GM12878 (cell line): ENCODE results near the gene PADI1. TPM values are rescaled to one million over a fixed set of nuclear protein-coding genes. Genes with fewer than 3 reads are reported as not detected.

ENCODE experiments used
- ATF7 ChIP-seq: fragments of 450-650 bp; IDR thresholded peaks from 2 replicates; pipeline ENCODE4 v1.6.1; 2016; ENCODE audit warnings: low read depth, mild to moderate bottlenecking
- CBFB ChIP-seq: IDR thresholded peaks from 2 replicates; pipeline ENCODE4 v1.6.1; 2016; ENCODE audit warnings: antibody characterized with exemption, low read depth
- CBX5 ChIP-seq: sonication (generic); IDR thresholded peaks from 2 replicates; pipeline ENCODE4 v1.6.1; 2016; ENCODE audit warnings: low read depth, moderate library complexity, mild to moderate bottlenecking, inconsistent platforms
- CHD4 ChIP-seq: fragments of 200-600 bp; sonication (generic); IDR thresholded peaks from 2 replicates; pipeline ENCODE4 v1.6.1; 2016; ENCODE audit warnings: mild to moderate bottlenecking
- CREB1 ChIP-seq: IDR thresholded peaks from 2 replicates; pipeline ENCODE4 v1.6.1; 2012; ENCODE audit warnings: low read depth, mild to moderate bottlenecking, inconsistent platforms
- CUX1 ChIP-seq: IDR thresholded peaks from 2 replicates; pipeline ENCODE4 v1.6.1; 2012; ENCODE audit warnings: improper control_type of control experiment, low read depth, low read length; ENCODE audit not compliant: insufficient replicate concordance
- ESRRA ChIP-seq: IDR thresholded peaks from 2 replicates; pipeline ENCODE4 v1.6.1; 2012; ENCODE audit warnings: mild to moderate bottlenecking, low read length, improper control_type of control experiment
- JUND ChIP-seq: IDR thresholded peaks from 2 replicates; pipeline ENCODE4 v1.6.1; 2012; ENCODE audit warnings: low read depth, mild to moderate bottlenecking, low read length, improper control_type of control experiment, moderate library complexity
- MAX ChIP-seq: IDR thresholded peaks from 2 replicates; pipeline ENCODE4 v1.6.1; 2012; ENCODE audit warnings: low read depth, low read length, improper control_type of control experiment
- MEF2B ChIP-seq: fragments of 450-650 bp; IDR thresholded peaks from 2 replicates; pipeline ENCODE4 v1.6.1; 2018; ENCODE audit warnings: mild to moderate bottlenecking, moderate library complexity; ENCODE audit not compliant: partially characterized antibody, poor library complexity, severe bottlenecking
- RAD51 ChIP-seq: fragments of 450-650 bp; IDR thresholded peaks from 2 replicates; pipeline ENCODE4 v1.6.1; 2016; ENCODE audit warnings: moderate library complexity, mild to moderate bottlenecking, inconsistent platforms
- RB1 ChIP-seq: fragments of 450-650 bp; formaldehyde crosslinking; IDR thresholded peaks from 2 replicates; pipeline ENCODE4 v1.6.1; 2017; ENCODE audit warnings: mild to moderate bottlenecking, borderline replicate concordance
- RUNX3 ChIP-seq: IDR thresholded peaks from 2 replicates; pipeline ENCODE4 v1.6.1; 2012; ENCODE audit warnings: low read length, inconsistent platforms
- SRF ChIP-seq, 2 experiments: IDR thresholded peaks; 2 replicates each; pipeline ENCODE4 v1.6.1; 2011; ENCODE audit warnings: low read depth in 2 of 2, low read length in 2 of 2, mild to moderate bottlenecking in 1 of 2, moderate library complexity in 1 of 2
- ZBED1 ChIP-seq: IDR thresholded peaks from 2 replicates; pipeline ENCODE4 v1.6.1; 2016; ENCODE audit warnings: borderline replicate concordance
- ZBTB40 ChIP-seq: fragments of 450-650 bp; IDR thresholded peaks from 2 replicates; pipeline ENCODE4 v1.6.1; 2016; ENCODE audit warnings: mild to moderate bottlenecking, moderate library complexity, borderline replicate concordance
- ZNF687 ChIP-seq: fragments of 450-650 bp; IDR thresholded peaks from 2 replicates; pipeline ENCODE4 v1.6.1; 2017; ENCODE audit warnings: mild to moderate bottlenecking, moderate library complexity
- polyA plus RNA-seq, 11 experiments: library from polyadenylated mRNA; depleted of rRNA in 4 of 11; unstranded in 6 of 11; stranded (reverse) in 5 of 11; fragments of >200 nt; fragmentation: Nextera tagmentation in 4 of 11; fragmentation: Illumina TruSeq in 1 of 11; extraction: Ambion mirVana in 4 of 11; extraction: Trizol in 1 of 11; gene quantifications; 1 replicate in 1 of 11; 2 replicates in 10 of 11; pipeline versions ENCODE4 v1.2.1 to v1.2.3, GENCODE V29; 2011 to 2016; ENCODE audit warnings: inconsistent platforms in 2 of 11, missing spikeins in 2 of 11, low read depth in 1 of 11
- total RNA-seq, 4 experiments: library from RNA; depleted of rRNA in 3 of 4; stranded (reverse); fragments of >200 nt in 3 of 4; fragmentation: Illumina TruSeq in 1 of 4; extraction: Trizol in 1 of 4; gene quantifications; 2 replicates each; pipeline versions ENCODE4 v1.2.1 to v1.2.3, GENCODE V29; 2013 to 2021

The PADI1 gene
- total and polyA plus RNA-seq, 10 of the 15 experiments (the other 5 are each of a cell fraction or from before 2014, with no cell fraction given): 0.05 TPM; not detected in 9

GRCh38 chr1:17207966-17208418, 3.1 kb downstream of the PADI1 start (continued):
- peak; percentile 95 for TF ChIP-seq MEF2B
- no peak for TF ChIP-seq MAX
- no peak for TF ChIP-seq CBX5
- TF ChIP-seq SRF (IDR thresholded peaks at IDR 0.05; ENCODE audit: low read depth in 2 of 2, low read length in 2 of 2): 0 out of 4 replicates have a peak, but pooled peaks of 1 of the 2 experiments have one; percentile 12
- TF ChIP-seq RAD51: peak; percentile 47; the same call in 1 of the 2 replicates
- no peak for TF ChIP-seq ESRRA
- TF ChIP-seq CUX1: no peak
- no peak for TF ChIP-seq ZNF687
- no peak for TF ChIP-seq CBFB
- TF ChIP-seq ZBTB40: no peak
- peak; percentile 65 for TF ChIP-seq CREB1
- TF ChIP-seq ATF7: peak; percentile 97
- TF ChIP-seq RUNX3: peak; percentile 41; the same call in 1 of the 2 replicates
- TF ChIP-seq RB1: no peak
- TF ChIP-seq CHD4: no peak
- TF ChIP-seq JUND: no peak
- TF ChIP-seq ZBED1: 0 out of 2 replicates have a peak, but pooled peaks have one; percentile 47
